Measurements from ENCODE around the gene RGS16.
"Not testable (repeated sequence)": the region's sequence is repeated elsewhere in the genome, so short reads cannot be mapped to it uniquely, and the experiment has no call there.

The RGS16 gene, protein sequence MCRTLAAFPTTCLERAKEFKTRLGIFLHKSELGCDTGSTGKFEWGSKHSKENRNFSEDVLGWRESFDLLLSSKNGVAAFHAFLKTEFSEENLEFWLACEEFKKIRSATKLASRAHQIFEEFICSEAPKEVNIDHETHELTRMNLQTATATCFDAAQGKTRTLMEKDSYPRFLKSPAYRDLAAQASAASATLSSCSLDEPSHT

DNA sequence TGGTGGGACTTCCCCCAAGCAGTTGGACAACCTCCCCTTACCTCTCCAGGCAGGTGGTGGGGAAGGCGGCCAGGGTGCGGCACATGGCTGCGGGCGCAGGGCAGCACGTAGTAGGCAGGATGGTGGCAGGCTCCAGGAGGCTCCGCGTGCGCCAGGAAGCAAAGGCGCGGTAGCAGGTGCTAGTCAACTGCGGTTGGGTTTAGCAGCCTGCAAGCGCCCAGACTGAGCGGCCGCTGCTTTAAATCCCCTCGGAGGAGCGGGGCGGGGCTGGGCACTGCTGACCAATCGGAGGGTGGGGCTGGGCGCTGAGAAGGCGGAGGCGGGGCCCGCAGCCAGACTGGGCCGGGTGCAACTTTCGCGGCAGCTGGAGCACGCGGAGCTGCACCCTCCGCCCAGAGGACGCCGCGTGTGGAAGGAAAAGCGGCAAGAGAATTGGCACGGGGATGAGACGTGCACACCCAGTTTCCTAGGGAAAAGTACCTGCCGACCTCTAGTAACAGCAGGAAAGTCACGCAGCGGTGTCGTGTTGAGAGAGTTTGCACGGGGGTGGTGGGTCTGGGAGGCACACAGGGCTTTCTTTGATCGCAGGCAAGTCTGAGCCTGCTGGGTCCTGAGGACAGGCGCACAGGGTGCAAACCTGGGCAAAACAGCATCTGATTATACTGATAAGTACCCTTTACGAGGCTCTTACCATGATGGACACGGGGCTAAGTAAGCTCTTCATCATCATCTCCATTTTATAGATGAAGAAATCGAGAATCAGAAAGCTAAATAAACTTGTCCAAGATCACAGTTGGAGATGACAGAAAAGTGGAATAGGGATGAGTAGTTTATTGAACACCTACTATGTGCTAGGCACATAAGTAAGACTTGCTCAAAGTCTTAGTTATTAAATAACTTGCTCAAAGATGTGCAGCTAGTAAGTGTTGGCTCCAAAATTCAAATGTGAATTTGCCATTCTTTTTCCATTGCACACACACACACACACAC is at the start of gene RGS16:
Gene RGS16, minus strand, starts transcription at position 215 of the 990 bp plus-strand sequence. Its CDS starts 130 bp downstream, at position 85.
- DNase-seq, result peak; percentile 94

- no peak for DNase-seq
These were observed 49.8 kb upstream of the RGS16 start for GRCh38 chr1:182653986-182654385.

DNA sequence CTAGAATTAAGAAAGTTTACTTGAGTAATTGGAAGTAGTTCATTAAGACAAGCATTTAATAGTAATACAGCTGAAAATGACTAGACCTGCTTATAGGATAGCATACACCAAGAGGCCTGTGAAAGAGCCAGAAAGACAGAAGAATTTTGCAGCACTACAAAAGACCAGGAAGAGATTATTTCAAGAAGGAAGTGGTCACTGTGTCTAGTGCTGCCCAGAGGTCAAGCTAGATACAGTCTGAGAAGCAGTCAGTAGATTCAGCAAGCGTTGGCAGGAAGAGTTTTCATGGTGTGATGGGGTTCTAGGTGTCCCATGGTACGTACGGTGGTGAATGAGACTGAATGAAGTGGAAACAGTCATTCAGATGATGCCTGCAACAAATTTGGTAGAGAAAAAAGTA is 48.7 kb upstream of the RGS16 start:
- no peak for DNase-seq

DNA sequence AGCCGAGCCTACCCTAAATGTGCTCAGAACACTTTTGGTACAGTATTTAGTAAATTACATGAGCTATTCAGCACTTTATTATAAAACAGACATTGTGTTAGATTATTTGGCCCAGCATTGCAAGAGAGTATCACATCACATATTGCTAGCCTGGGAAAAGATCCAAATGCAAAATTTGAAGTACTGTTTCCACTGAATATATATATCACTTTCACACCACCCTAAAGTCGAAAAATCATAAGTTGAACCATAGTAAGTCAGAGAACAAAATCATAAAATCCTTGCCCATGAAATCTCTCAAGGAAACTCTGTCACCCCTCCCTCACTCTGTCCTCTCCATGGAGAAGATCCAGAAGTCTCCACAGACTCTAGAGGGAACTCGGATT is 47.1 kb upstream of the RGS16 start:
- DNase-seq, result no peak

GRCh38 chr1:182650678-182651338 is 46.6 kb upstream of the RGS16 start:
- DNase-seq, result no peak

- DNase-seq, result no peak
These were observed 44.9 kb upstream of the RGS16 start for GRCh38 chr1:182649041-182649440.

GRCh38 chr1:182646739-182647138 is 42.5 kb upstream of the RGS16 start:
- DNase-seq, result no peak

DNA sequence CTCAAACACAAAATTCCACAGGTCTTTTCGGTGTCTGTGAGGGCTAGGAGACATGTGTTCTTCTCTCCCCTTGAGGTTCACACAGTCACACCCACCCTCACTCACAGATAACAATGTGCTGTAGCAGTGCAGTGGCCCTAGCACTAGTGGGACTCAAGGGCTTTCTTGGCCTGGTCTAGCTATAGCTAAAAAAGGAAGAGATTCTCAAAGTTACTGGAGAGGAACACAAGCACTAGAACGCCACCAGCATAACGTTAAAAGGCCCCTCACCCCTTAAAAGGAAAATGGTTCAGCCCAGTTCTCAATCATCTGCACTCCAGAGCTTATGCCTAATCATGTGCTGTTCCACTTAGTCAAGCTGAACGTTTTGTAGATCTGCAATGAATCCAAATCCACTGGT is 40.7 kb upstream of the RGS16 start:
- DNase-seq, result no peak

DNA sequence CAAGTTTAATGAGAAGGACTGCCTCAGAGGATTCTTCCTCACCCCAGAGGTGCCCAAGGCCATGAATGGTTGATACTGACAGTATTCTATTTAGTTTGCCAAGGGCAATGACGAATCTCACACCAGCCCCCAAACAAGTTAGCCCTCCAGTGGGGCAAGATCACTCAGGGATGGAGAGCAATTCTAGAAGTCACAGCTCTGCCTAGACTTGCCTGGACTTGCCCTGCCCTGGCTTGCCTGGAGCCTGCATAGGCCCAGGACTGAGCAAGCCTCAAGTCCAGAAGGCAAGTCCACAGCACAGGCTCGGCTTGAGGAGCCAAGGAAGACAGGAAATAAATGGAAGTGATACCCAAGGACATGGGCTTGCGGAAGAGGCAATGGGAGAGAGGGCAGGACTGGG is 39.5 kb upstream of the RGS16 start:
- no peak for DNase-seq

- no peak for DNase-seq
These were observed 38.3 kb upstream of the RGS16 start for GRCh38 chr1:182642461-182642860.

DNA sequence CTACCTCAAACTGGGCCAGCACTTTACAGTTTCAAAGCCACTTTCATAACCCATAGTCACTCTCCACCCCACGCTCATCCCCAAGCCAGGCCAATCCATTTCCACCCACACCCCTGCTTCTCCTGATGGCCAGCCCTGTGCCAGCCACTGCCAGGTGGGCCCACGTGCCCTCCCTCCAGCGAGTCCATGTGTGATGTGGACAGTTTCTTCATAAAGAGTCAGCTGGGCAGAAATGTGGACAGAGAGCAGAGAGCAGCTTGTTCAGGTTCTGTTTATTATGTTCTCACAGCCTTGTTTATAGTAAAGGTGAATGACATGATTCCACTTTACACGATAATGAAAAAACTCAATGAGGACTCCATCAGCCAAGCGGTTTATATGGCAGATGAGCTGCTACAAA is 37.4 kb upstream of the RGS16 start:
- no peak for DNase-seq

GRCh38 chr1:182639330-182639729 is 35.1 kb upstream of the RGS16 start:
- no peak for DNase-seq

GRCh38 chr1:182637769-182638168 is 33.6 kb upstream of the RGS16 start:
- no peak for DNase-seq

DNA sequence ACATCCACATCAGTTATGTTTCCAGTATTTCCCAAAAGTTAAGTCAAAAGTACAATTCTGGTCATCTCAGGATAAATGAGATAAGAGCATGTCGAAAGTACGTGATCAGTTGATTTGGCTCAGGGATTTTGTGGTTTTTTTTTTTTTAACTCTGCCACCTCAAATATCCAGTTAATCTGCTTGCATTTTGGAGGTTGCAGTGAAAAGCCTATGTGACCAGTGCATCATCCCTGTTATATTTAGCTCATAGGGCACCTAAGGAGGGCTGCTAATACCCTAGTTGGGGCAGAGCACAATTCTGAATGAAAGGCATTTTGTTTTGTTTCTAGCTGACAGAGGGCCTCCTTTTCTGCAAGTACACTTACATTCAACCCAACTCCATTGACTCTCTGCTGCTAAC is 31.7 kb upstream of the RGS16 start:
- DNase-seq, result no peak

DNA sequence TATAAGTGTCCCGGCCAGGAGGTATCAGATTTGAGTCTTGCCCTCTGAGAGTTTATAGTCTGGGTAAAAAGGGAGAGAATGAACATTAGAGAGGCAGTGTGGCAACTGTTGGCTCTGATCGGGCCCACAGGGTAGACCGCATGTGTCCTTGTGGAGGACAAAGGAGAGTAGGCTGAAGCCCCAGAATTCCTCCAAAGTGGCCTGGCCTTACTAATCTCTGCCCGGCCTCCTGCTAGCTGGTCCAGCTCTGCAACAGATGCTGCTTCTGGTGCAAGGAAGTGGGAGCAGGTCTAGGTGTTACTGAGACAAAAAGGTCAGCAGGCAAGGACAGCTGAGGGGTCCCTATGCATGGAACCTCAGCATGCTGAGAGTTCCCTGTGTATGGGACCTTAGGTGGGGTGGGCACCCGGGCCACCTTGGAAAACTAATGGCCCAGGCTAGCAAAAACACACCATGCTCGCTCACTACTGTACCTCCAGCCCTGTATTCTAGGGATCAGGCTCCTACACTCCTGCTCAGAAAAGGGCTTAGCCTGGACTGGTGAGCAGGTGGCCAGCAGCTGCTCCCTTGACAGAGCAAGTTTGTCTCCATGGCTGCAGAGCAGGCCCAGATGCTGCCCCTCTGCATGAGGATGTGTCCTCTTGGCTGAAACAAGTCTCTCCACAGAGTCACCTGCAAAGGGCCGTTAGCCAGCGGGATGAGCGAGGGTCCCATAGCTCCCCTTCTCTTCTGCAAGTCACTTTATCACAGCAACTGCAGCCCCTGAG is 30.3 kb upstream of the RGS16 start:
- no peak for DNase-seq

- DNase-seq, result no peak
These were observed 29.6 kb upstream of the RGS16 start for GRCh38 chr1:182633657-182634281.

- DNase-seq, result no peak
These were observed 28.8 kb upstream of the RGS16 start for GRCh38 chr1:182633031-182633430.

GRCh38 chr1:182632441-182632857 is 28.3 kb upstream of the RGS16 start:
- DNase-seq, result not testable (repeated sequence)

DNA sequence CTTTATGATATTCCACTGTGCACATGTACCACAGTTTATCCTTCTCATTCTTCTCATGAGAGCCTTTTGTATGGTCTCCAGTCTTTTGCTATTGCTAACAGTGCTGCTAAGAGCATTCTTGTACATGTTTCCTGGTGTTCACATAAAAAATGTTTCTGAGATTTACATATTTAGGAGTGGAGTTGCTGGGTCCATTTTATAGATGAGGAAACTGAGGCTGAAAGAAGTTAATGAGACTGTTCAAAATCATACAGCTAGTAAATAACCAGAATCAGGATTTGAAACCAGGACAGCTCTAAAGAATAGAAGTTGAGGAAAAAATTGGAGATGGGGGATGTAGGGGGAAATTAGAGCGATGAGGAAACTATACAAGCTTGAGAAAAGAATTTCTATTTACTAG is 27.8 kb upstream of the RGS16 start:
- no peak for DNase-seq

- no peak for DNase-seq
These were observed 27.0 kb upstream of the RGS16 start for GRCh38 chr1:182631053-182631677.

GRCh38 chr1:182630586-182630985 is 26.4 kb upstream of the RGS16 start:
- no peak for DNase-seq

Data from stimulated activated CD4-positive, alpha-beta T cell treated with anti-CD3 and anti-CD28 coated beads, Interleukin-12 subunit alpha, Interleukin-12 subunit beta, amount 100 ng/mL, for 4 hours (primary cell).